ENCODE measurements around the gene SPOCK3. TPM values are rescaled to one million over a fixed set of nuclear protein-coding genes. Genes with fewer than 3 reads are reported as not detected.

The SPOCK3 gene
- total RNA-seq, 2 experiments from 2014 or later, result not detected

DNA sequence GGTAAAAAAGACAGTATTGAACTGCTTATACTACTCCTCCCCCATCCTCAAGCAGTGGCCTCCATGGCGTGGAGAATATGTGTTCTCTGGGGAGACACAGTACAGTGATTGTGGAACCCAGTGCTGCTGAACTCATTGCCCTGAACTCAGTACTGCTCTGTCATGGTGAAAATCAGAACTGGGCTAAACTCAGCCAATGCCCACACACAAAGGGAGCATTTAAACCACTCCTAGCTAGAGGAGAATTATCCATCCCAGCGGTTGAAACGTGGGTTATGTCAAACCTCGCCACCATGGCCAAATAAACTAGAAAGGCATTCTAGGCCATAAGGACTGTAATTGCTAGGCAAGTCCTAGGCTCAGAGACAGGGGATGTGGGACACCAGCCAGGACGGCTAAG lies 131.8 kb downstream of the SPOCK3 start:
- Mint-ChIP-seq H3K36me3 (ENCODE audit: low read depth) (no peaks in the 10 kb centered on the region), H3K27me3 (no peaks in the 10 kb centered on the region), H3K4me1 (no peaks in the 10 kb centered on the region), H3K4me3 (no peak overlapping the region), H3K9me3 (ENCODE audit: low read depth) (peaks cover 10% of the 10 kb centered on the region), H3K27ac (no peak overlapping the region)
- intact Hi-C loops (cut with DNase I, micrococcal nuclease), result no loop called here
- ChIA-PET CTCF (no interaction called here), POLR2A (no interaction called here)
- DNase-seq (no peak), ATAC-seq (no peak)

DNA sequence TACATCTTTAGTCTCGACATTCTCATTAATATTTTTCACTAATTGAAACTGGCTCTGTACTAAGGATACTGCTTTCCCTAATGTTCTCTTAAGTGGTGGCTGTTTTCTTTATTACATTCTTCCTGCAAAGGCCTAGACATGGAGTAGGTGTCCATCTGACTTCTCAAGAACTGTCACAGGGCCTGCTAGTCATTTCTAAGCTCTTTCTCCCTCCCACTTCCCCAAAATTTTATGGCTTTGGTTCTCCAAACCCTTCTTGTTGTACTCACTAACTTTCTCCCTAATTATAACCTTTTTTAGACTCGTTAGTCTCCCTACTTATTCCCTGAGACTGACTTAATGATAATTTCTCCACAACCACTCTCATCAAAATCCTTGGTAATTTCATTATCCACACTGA lies 133.3 kb downstream of the SPOCK3 start:
- H3K27ac Mint-ChIP-seq, result no peak overlapping the region

DNA sequence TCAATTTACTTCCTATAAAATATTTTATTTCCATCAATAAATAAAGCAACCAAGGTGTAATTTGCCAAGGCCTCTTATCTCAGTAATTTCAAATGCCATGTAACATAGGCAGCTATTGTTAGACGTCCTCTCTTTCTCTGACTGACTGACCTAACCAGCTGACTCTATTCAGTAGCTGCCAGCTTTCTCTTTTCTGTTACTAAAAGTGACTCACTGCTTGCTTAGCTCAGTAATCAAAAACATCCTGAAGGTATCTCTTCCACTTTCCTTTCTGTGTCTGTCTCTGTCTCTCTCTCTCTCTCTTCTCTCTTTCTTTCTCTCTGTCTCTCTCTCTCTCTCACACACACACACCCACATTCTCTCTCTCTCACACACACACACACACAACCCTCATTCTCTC lies 134.2 kb downstream of the SPOCK3 start:
- ChIA-PET POLR2A (no interaction called here), CTCF (no interaction called here)
- H3K27me3 Mint-ChIP-seq, result no peaks in the 10 kb centered on the region
- ATAC-seq (no peak), DNase-seq (no peak)
- intact Hi-C loops (cut with DNase I, micrococcal nuclease), result no loop called here
- H3K4me1 Mint-ChIP-seq, result no peaks in the 10 kb centered on the region
- peaks cover 8% of the 10 kb centered on the region for H3K9me3 Mint-ChIP-seq (ENCODE audit: low read depth)
- H3K27ac Mint-ChIP-seq, result no peak overlapping the region
- no peak overlapping the region for H3K4me3 Mint-ChIP-seq
- H3K36me3 Mint-ChIP-seq (ENCODE audit: low read depth), result no peaks in the 10 kb centered on the region

More for the DNA sequence above, 133.3 kb downstream of the SPOCK3 start:
- Mint-ChIP-seq H3K4me3 (no peak overlapping the region), H3K27me3 (no peaks in the 10 kb centered on the region), H3K4me1 (no peaks in the 10 kb centered on the region), H3K36me3 (ENCODE audit: low read depth) (no peaks in the 10 kb centered on the region), H3K9me3 (ENCODE audit: low read depth) (peaks cover 10% of the 10 kb centered on the region)
- CTCF ChIA-PET, result no interaction called here
- intact Hi-C loops (cut with DNase I, micrococcal nuclease), result no loop called here
- DNase-seq, result no peak
- POLR2A ChIA-PET, result no interaction called here
- no peak for ATAC-seq

DNA sequence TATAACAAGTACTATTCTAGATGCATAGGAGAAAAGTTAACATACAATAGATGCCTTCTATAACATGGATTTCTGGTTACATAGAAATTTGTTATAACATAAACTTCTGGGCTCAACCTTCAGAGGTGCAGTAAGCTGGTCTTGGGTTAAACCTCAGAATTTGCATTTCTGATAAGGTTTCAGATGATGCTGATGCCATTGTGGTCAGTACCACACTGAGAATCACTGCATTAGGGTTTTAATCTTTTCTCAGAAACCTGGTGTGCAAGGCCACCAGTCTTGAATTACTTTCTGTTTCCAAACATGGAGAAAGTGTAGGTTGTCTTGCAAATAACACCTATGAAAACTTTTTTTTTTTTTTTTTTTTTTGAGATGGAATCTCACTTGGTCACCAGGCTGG lies 146.2 kb downstream of the SPOCK3 start:
- Mint-ChIP-seq H3K36me3 (ENCODE audit: low read depth) (no peaks in the 10 kb centered on the region), H3K27me3 (no peaks in the 10 kb centered on the region), H3K27ac (no peak overlapping the region), H3K4me3 (no peak overlapping the region), H3K9me3 (ENCODE audit: low read depth) (peaks cover 2% of the 10 kb centered on the region), H3K4me1 (no peaks in the 10 kb centered on the region)
- ChIA-PET POLR2A (no interaction called here), CTCF (no interaction called here)
- ATAC-seq (no peak), DNase-seq (no peak)
- intact Hi-C loops (cut with DNase I, micrococcal nuclease), result no loop called here

DNA sequence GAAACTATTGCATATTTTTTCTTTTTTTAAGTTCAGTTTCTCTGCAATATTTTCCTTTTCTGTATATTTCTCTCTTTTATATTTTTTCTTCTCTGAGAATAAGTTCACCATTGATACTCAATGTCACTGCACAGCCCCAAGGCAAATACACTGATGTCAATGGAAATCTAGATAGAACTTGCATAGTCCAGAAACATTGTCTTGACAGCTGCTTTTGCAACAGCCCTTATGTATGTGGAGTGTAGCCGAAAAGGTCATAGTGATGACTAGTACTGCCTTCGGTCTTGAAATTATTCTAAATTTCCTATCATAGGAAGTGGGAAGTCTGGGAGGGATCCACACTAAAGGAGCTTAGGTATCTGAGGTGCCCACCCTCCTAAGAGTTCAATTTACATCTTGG lies 150.0 kb downstream of the SPOCK3 start:
- H3K9me3 Mint-ChIP-seq (ENCODE audit: low read depth), result no peaks in the 10 kb centered on the region
- no peaks in the 10 kb centered on the region for H3K36me3 Mint-ChIP-seq (ENCODE audit: low read depth)
- H3K4me3 Mint-ChIP-seq, result no peak overlapping the region
- DNase-seq, result no peak
- H3K27ac Mint-ChIP-seq, result no peak overlapping the region
- H3K4me1 Mint-ChIP-seq, result no peaks in the 10 kb centered on the region
- ATAC-seq, result no peak
- POLR2A ChIA-PET, result no interaction called here
- H3K27me3 Mint-ChIP-seq, result no peaks in the 10 kb centered on the region
- CTCF ChIA-PET, result no interaction called here
- intact Hi-C loops (cut with DNase I, micrococcal nuclease), result no loop called here

GRCh38 chr4:167079762-167080161 lies 154.5 kb downstream of the SPOCK3 start:
- ATAC-seq (no peak), DNase-seq (no peak)
- CTCF ChIA-PET, result no interaction called here
- H3K27ac Mint-ChIP-seq, result no peak overlapping the region
- H3K4me1 Mint-ChIP-seq, result no peaks in the 10 kb centered on the region
- H3K27me3 Mint-ChIP-seq, result no peaks in the 10 kb centered on the region
- no peaks in the 10 kb centered on the region for H3K36me3 Mint-ChIP-seq (ENCODE audit: low read depth)
- no peak overlapping the region for H3K4me3 Mint-ChIP-seq
- POLR2A ChIA-PET, result no interaction called here
- intact Hi-C loops (cut with DNase I, micrococcal nuclease), result no loop called here
- no peaks in the 10 kb centered on the region for H3K9me3 Mint-ChIP-seq (ENCODE audit: low read depth)

- ChIA-PET CTCF (no interaction called here), POLR2A (no interaction called here)
- no peak for ATAC-seq
- Mint-ChIP-seq H3K4me1 (no peaks in the 10 kb centered on the region), H3K4me3 (no peak overlapping the region), H3K9me3 (ENCODE audit: low read depth) (no peaks in the 10 kb centered on the region), H3K27ac (no peak overlapping the region), H3K27me3 (no peaks in the 10 kb centered on the region), H3K36me3 (ENCODE audit: low read depth) (no peaks in the 10 kb centered on the region)
- intact Hi-C loops (cut with DNase I, micrococcal nuclease), result no loop called here
- DNase-seq, result no peak
Observed at GRCh38 chr4:167052631-167053091, 181.6 kb downstream of the SPOCK3 start.

- Mint-ChIP-seq H3K4me1 (no peaks in the 10 kb centered on the region), H3K27ac (no peak overlapping the region), H3K27me3 (no peaks in the 10 kb centered on the region), H3K9me3 (ENCODE audit: low read depth) (no peaks in the 10 kb centered on the region), H3K36me3 (ENCODE audit: low read depth) (no peaks in the 10 kb centered on the region), H3K4me3 (no peak overlapping the region)
- CTCF ChIA-PET, result no interaction called here
- POLR2A ChIA-PET, result no interaction called here
- intact Hi-C loops (cut with DNase I, micrococcal nuclease), result no loop called here
- DNase-seq (no peak), ATAC-seq (no peak)
Observed at GRCh38 chr4:167049257-167049656, 185.0 kb downstream of the SPOCK3 start.

DNA sequence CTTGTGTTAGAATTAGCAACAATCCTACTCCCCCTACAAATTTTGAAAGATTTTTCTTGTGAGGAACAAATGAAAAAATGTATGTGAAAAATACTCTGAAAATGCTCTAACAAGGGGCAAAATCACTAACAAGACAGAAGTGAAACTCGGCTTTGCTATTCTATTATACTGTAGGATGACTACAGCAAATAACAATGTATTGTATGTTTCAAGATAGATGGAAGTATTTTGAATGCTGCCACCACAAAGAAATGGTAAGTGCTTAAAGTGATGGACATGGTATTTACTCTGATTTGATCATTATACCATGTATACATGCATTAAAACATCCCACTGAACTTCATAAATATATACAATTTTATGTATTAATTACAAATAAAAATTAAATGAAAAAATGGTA lies 192.8 kb downstream of the SPOCK3 start:
- Mint-ChIP-seq H3K27ac (no peak overlapping the region), H3K9me3 (ENCODE audit: low read depth) (no peaks in the 10 kb centered on the region), H3K36me3 (ENCODE audit: low read depth) (no peaks in the 10 kb centered on the region), H3K27me3 (no peaks in the 10 kb centered on the region), H3K4me3 (no peak overlapping the region), H3K4me1 (no peaks in the 10 kb centered on the region)
- ChIA-PET CTCF (no interaction called here), POLR2A (no interaction called here)
- ATAC-seq (no peak), DNase-seq (no peak)
- intact Hi-C loops (cut with DNase I, micrococcal nuclease), result no loop called here

DNA sequence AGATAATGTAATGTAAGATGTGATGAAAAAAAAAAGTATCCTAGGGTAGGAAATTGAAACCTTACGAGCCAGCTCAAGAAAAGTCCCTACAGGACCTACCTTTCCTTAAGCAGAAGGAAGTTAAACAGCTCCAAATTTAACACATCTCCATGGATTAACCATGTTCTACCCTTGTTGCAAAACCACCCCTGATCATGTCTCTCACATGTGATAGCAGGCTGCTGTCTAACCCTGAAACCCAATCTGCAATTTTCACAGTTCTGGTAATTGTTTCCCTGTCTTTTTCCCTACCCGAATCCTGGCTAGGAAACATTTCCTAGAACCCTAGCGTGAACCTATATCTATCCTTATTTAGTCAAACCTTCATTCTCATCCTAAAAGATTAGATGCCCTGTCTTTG lies 198.9 kb downstream of the SPOCK3 start:
- ChIA-PET CTCF (no interaction called here), POLR2A (no interaction called here)
- intact Hi-C loops (cut with DNase I, micrococcal nuclease), result no loop called here
- H3K27ac Mint-ChIP-seq, result no peak overlapping the region
- H3K27me3 Mint-ChIP-seq, result no peaks in the 10 kb centered on the region
- no peaks in the 10 kb centered on the region for H3K9me3 Mint-ChIP-seq (ENCODE audit: low read depth)
- ATAC-seq (no peak), DNase-seq (no peak)
- no peaks in the 10 kb centered on the region for H3K4me1 Mint-ChIP-seq
- no peaks in the 10 kb centered on the region for H3K36me3 Mint-ChIP-seq (ENCODE audit: low read depth)
- H3K4me3 Mint-ChIP-seq, result no peak overlapping the region

GRCh38 chr4:167034983-167035382 lies 199.3 kb downstream of the SPOCK3 start:
- ChIA-PET POLR2A (no interaction called here), CTCF (no interaction called here)
- Mint-ChIP-seq H3K4me3 (no peak overlapping the region), H3K27me3 (no peaks in the 10 kb centered on the region), H3K9me3 (ENCODE audit: low read depth) (no peaks in the 10 kb centered on the region), H3K4me1 (no peaks in the 10 kb centered on the region), H3K27ac (no peak overlapping the region), H3K36me3 (ENCODE audit: low read depth) (no peaks in the 10 kb centered on the region)
- intact Hi-C loops (cut with DNase I, micrococcal nuclease), result no loop called here
- ATAC-seq (no peak), DNase-seq (no peak)

DNA sequence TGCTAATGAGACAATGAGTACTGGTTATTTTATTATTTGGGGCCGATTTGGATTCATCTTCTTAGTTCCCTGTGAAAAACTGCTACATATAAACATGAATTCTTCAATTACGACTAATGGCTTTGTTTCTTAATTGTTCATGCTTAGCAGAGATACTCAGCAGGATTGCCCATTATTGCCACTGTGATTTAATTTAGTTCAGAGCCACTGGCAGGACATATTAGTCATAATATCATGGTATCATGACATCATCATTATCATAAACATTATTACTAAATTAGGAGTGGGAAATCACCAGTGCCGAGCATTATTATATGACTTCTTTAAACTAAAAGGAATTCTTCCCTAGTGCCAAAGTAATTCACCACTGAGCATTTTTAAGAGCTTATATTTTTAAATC lies 201.4 kb downstream of the SPOCK3 start:
- H3K27me3 Mint-ChIP-seq, result no peaks in the 10 kb centered on the region
- no peak for ATAC-seq
- H3K27ac Mint-ChIP-seq, result no peak overlapping the region
- ChIA-PET POLR2A (no interaction called here), CTCF (interaction anchor here (1.1 kb wide), 1 partner anchor 11 kb away, joined by 3 read pairs; no protein-coding TSS in a partner anchor)
- no peak for DNase-seq
- no peaks in the 10 kb centered on the region for H3K4me1 Mint-ChIP-seq
- intact Hi-C loops (cut with DNase I, micrococcal nuclease), result no loop called here
- H3K4me3 Mint-ChIP-seq, result no peak overlapping the region
- H3K36me3 Mint-ChIP-seq (ENCODE audit: low read depth), result no peaks in the 10 kb centered on the region
- no peaks in the 10 kb centered on the region for H3K9me3 Mint-ChIP-seq (ENCODE audit: low read depth)

GRCh38 chr4:167031534-167032156 lies 202.6 kb downstream of the SPOCK3 start:
- Mint-ChIP-seq H3K4me1 (no peaks in the 10 kb centered on the region), H3K27ac (no peak overlapping the region), H3K4me3 (no peak overlapping the region), H3K27me3 (no peaks in the 10 kb centered on the region), H3K36me3 (ENCODE audit: low read depth) (no peaks in the 10 kb centered on the region), H3K9me3 (ENCODE audit: low read depth) (no peaks in the 10 kb centered on the region)
- ChIA-PET POLR2A (no interaction called here), CTCF (no interaction called here)
- ATAC-seq, result no peak
- DNase-seq, result no peak
- intact Hi-C loops (cut with DNase I, micrococcal nuclease), result no loop called here
